Activated CD4-positive, alpha-beta T cell treated with anti-CD3 and anti-CD28 coated beads, Interleukin-2, amount 50 U/mL, for 48 hours (primary cell): ENCODE measurements around the gene TRIM16.
"Not testable (repeated sequence)": the region's sequence is repeated elsewhere in the genome, so short reads cannot be mapped to it uniquely, and the experiment has no call there.

Experiments
- DNase-seq, 2 experiments: peaks; one replicate each; pipeline ENCODE4 v3.0.0-alpha.2; 2020

The TRIM16 gene

DNA sequence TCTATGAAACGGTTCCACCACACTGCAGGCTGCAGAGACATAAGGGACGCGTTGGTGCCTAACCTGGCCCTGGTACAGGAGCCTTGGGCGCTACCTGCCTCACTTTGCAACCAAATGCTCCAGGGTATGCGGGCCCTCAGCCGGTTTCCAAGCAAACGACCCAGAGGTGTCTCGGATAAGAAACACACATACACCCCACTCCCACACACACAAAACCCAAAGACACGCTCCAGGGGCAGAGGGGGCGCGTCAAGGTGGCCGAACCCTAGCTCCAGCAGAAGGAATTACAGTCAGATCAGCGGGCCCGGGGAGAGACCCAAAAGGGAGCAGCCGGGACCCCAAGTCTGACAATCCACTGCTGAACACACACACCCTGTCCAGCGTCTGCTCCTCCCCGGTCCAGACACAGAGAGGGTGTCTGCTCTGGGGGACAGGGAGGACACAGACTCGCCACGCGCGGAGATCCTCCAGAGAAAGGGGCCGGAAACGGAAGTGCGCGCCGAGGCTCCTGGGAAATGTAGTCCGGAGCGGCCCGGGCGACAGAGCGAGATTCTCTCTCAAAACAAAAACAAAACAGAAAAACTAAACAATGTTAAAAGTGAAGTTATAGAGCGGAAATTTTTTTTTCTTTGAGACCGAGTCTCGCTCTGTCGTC, at the start of gene TRIM16:
TRIM16 (minus strand) TSS at position 488 of the 655 bp plus-strand sequence. CDS start 32,702 bp downstream, outside the sequence.
- DNase-seq: peak; percentile 79 to 84

DNA sequence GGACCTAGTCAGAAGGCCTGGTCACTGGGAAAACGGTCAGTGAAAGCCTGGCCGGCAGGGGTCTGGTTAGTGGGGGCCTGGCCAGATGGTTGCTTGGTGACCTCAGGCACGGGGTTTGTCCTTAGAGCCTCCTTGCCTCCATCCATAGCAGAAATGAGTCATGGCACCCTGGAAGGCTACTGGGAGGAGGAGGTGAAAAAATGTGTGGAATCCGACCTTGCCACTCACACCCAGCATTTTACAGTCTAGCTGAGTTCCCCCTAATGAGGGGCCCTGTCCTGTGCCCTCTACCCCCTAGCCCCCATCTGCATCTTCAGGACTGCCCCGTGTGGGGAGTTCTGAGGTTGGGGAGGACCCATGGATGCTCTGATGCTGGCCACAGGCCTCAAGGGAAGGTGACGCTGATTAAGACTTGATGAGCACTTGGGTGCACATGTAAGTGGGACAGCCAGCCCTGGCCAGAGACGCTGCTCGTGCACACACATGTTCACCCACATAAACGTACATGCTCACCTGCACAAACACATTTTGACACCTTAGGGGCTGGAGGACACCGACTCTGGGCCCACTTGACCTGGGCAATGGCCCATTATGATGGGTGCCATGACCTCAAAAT, 49.2 kb upstream of the TRIM16 start:
- DNase-seq: not testable (repeated sequence)

DNA sequence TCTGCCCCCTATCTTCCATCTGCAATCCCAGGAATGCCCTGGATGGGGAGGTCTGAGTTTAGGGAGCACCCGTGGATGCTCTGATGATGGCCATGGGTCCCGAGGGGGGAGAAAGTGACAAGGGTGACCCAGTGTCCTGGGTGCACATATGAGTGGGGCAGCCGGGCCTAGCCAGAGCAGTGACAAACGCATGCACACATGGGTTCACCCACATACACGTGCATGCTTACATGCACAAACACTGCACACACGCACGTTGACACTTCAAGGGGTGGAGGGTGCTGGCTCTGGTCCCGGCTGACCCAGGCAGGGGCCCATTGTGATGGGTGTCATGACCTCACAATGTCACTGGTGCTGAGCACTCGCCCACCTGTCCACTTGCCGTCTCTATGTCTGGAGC, 47.8 kb upstream of the TRIM16 start, which contains the start of gene TBC1D26:
TBC1D26 (plus strand) TSS at position 384 of the 400 bp plus-strand sequence. CDS start 3,066 bp downstream, outside the sequence.
- not testable (repeated sequence) for DNase-seq

DNA sequence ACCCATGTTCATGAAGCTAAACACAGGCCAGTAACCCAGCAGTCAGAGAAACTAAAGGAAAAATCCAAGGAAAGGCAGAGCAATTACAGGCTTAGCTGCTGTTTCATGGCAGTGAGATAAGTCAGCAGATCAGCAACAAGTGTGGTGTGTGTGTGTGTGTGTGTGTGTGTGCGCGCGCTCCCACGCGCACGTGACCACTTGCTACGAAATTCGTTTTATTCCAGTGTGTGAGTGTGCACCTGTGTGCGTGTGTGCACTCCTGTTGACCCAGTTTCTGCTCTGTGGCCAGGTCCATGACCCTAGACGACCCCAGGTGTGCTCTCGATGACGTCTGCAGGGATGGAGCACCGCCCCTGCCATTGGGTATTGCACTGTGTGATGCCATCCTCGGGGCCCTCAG, 46.4 kb upstream of the TRIM16 start:
- not testable (repeated sequence) for DNase-seq

DNA sequence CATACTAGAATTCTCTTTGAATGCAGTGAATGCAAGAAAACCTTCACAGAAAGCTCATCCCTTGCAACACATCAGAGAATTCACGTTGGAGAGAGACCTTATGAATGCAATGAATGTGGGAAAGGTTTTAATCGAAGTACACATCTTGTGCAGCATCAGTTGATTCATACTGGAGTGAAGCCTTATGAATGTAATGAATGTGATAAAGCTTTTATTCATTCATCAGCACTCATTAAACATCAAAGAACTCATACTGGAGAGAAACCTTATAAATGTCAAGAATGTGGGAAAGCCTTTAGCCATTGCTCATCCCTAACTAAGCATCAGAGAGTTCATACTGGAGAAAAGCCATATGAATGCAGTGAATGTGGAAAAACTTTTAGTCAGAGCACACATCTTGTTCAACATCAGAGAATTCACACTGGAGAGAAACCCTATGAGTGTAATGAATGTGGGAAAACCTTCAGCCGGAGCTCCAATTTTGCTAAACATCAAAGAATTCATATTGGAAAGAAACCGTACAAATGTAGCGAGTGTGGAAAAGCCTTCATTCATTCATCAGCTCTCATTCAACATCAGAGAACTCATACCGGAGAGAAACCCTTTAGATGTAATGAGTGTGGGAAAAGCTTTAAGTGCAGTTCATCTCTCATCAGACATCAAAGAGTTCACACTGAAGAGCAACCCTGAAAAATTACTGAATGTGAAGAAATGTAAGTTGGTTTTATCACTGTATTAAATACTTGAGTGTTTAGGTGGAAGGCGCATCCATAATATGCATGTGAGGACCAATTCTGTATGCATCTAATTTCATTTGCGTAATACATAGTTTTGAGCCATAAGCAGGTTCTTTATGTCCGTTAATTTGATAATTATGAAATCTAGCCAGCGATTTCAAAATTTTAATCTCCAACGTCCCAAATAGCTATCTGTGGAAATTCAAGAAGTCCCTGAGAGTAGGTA, 32.8 kb upstream of the TRIM16 start:
- DNase-seq: not testable (repeated sequence)

DNA sequence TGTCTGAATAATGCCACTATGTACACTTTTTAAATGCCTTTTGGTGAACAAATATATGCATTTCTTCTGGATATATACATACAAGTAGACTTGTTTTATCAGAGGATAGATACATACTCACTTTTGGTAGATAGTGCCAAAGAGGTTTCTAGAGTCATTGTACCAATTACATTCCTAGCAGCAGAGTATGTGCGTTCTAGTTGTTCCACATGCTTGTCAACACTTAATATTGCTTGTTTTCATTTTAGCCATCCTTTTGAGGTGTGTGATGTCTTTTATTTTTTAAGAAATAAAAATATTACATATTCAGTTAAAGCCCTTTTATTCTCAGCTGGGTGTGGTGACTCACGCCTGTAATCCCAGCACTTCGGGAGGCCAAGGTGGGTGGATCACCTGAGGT, 24.8 kb upstream of the TRIM16 start:
- not testable (repeated sequence) for DNase-seq

DNA sequence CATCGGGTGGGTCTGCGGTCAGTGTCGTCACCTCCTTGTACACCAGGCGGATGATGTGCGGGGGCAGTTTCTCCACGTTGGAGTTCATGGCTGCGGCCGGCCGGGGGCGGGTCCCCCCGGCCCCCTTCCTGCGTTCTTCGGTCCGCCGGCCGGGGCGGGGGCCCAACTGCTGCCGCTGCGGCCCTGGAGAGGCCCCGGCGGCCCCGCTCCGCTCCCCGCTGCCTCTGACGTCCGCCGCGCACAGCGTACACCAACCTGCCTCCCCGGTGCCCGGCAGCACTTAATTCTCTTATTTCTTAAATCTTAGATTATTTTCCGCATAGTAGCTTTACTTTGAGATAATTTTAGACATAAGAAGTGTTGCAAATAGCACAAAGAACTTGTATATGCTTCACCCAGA, 20.7 kb upstream of the TRIM16 start:
- DNase-seq: not testable (repeated sequence)

DNA sequence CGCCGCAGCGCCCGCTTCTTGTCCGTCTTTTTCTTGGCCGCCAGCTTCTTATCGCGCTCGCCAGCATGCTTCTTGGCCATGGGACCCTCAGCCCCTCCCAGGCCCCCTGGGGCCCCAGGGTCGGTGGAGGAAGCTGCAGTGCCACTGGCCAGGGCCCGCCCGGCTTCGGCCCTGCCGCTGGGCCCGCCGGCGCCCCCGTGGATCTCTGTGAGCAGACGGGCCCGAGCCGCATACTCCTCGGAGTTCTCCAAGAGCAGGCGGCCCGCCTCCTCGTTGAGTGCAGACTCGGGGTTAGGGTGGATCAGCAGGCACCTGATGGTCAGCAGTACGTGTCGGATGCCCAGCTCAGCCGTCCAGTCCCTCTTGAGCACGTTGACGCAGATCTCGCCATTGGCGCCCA, 20.1 kb upstream of the TRIM16 start:
- not testable (repeated sequence) for DNase-seq

DNA sequence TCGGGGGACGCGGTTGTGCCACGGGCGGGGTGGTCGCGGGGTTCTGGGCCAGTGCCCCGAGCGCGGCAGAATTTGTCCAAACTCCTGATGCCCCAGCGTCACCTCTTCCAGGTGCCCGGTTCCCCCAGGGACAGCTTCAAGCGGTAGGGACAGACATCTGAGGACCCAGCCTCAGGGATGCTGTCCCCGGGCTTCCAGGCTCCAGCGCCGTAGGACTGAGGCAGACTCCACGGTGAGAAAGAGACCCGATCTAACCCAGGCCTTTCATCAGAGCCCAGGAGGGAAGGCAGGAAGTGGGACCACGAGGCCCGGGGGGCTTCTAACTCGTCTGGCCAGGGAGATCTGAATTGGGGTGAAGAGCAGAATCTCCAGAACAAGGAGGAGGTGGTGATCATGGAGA, 15.8 kb upstream of the TRIM16 start:
- not testable (repeated sequence) for DNase-seq

DNA sequence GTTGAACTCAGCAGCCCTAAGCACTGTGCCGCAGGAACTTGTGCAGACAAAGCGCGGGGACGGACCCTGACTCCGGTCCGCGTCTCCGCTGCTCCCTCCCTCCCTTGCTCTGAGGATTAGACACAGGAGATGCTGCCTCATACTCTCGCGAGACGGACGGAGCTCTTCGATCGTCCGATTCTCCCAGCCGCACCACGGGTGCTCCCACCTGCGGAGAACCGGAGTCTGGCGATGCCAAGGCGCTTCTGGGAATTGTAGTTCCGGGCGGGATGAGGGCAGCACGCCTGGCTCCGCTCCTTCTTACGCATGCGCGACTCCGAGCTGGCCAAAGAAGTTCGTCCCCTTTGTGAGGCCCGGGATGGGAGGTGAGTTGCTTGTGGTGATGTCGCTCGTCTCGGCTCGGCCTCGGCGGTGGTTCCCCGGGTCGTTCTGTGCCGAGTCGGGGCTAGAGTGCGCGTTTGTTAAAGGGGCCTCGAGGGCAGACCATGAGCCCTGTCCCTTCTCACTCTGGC, 15.4 kb upstream of the TRIM16 start, which contains the start of gene ZNF286A:
ZNF286A (plus strand) TSS at position 340 of the 512 bp plus-strand sequence. CDS start 578 bp downstream, outside the sequence.
- DNase-seq: peak; percentile 99

DNA sequence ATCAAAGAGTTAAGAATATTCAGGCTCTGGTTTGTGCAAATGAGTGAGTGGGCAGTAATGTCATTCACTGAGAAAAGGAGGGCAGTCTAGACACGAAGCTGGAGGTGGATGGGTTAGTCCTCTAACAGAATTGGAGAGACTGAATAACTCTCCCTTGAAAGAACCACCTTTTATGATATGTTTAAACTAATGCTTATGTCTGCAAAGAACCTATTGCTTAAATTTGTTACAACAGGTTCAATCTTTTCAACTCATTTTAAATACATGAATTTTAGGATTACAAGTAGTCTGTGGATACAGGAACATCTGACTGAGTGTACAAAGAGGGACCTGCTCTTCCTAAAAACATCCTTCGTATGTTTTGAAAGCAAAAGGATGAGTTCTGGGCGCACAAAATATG, 14.9 kb upstream of the TRIM16 start:
- not testable (repeated sequence) for DNase-seq

DNA sequence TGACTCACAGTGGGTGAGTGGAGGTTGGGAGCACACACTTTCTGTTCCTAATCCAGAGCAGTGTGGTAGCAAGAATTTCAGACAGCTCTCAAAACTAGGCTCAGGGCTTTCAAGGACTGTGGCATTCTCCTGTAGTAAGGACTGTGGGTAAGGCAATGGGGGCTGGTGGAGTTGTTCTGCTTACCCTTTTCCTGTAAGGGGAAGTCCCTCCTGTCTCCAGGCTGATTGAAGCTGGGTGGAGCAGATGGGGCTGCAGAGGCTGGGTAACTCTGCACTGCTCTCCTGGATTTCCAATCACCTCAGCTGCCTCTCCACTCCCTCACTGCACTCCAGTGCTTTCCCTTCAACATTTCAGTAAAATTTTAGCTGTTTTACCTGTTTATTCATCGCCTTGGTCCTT, 3.4 kb upstream of the TRIM16 start:
- not testable (repeated sequence) for DNase-seq

DNA sequence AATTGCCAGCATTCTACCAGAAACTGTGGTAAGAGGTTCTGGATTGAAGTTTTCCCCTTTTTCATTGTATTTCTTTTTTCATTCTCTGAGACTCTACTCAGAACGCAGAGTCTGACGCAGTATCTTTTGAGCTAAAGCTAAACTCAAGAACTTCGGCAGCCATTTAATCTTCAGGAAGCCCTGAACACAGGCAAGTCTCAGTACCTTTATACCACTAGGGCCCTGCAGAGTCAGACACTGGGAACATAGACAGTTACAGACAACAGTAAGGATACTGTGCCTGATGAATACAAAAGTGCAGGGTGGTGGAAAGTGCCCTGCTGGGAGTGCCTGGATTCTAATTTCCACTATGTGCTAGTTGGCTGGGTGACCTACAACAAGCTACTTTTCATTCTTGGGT, 976 bp downstream of the TRIM16 start:
- not testable (repeated sequence) for DNase-seq

DNA sequence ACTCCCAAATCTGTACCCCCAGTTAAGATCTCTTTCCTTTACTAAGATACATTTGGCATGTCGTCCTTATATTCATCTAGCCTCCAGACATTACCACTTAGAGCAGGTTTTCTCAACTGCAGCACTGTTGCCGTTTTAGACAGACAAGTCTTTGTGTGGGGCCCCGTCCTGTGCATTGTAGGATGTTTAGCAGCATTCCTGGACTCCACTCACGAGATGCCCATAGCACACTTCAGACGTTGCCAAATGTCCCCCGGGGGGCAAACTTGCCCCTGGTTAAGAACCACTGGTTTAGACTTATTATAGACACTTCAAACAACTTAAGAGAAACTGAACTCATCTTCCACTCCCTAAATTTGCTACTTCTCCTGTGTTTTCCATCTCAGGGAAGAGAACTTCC, 8.1 kb downstream of the TRIM16 start:
- not testable (repeated sequence) for DNase-seq

DNA sequence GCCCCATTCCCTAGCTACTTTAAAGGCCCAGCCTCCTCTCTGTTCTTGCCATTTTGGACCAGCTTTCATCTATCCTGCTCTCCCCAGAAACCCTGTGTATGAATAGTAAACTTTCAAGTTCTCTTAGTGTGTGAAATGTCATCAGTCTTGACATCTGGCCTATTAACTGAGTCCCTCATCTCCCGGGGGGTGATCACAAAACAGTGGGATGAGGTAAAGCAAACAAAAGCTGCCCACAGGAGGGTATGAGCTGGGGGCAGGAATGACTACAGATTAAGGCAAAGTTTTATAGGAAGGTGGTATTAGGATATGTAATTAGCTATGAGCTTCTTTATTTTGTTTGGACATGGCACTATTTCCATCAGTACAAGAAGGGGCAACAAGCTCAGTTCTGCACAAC, 9.5 kb downstream of the TRIM16 start:
- DNase-seq: not testable (repeated sequence)

DNA sequence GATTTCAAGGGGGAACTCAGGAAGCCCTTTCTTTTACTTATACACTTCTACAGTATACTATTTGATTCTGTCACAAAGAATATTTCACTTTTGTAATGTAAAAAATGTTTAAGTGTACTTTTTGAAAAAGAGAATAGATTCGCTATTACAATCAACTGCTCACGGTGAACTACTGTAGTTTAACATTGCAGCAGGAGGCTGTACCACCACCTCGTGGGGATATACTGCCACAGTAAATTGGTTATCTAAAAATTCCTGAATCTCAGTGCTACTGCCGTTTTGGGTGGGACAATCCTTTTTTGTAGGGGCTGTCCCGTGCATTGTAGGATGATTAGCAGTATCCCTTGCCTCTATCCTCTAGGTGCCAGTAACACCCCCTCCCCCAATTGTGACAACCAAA, 14.6 kb downstream of the TRIM16 start:
- DNase-seq: not testable (repeated sequence)

DNA sequence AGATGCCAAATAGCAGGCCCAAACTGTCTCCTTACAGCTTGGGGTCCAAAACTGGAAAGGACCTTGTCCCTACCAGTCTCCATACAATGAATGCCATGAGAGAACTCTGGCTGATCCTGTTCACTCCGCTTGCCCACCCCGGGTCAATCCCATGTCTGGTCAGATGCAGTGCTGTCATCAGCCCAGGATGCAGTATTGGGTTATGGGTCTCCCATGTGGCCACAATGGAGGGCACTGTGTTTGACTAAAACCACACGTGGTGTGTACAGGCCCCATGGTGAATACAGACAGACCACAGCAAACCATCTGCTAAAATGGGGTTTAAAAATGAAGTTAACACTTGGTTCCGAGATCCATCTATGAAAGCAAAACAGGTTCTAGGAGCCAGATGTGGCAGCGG, 20.4 kb downstream of the TRIM16 start:
- no peak for DNase-seq

DNA sequence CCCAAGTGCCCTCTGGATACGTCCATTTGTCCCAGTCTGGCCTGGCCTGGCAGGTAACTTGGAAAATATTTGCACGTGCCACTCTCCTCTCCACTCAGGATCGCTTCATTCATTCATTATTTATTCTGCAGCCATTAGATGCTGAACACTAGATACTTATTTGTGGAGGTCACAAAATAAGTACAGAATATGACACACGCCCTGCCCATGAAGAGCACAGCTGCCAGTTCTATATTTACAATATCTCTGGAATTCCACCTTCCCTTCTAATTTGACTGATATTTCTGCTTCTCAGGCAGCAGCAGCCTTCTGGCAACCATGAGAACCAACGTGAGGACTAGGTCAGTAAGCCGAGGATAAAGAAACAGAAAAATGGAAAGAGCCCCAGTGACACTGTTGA, 20.9 kb downstream of the TRIM16 start:
- no peak for DNase-seq

DNA sequence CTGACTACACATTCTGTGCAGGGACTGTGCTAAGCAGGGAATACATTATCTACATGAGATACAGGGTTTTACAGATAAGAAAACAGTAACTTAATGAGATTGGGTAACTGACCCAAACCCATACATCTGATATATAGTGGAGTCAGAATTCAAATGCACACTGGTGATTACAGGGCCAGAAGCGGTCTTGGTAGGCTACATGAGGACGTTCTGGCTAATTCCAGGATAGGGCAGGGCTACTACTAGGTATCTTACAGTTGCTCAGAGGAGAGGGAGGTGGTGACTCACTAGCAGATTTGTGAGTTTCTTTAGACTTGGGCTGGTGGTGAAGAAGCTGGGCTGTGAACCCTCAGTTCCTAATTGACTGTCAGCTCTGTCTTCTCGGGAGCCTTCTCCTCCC, 21.4 kb downstream of the TRIM16 start:
- no peak for DNase-seq

DNA sequence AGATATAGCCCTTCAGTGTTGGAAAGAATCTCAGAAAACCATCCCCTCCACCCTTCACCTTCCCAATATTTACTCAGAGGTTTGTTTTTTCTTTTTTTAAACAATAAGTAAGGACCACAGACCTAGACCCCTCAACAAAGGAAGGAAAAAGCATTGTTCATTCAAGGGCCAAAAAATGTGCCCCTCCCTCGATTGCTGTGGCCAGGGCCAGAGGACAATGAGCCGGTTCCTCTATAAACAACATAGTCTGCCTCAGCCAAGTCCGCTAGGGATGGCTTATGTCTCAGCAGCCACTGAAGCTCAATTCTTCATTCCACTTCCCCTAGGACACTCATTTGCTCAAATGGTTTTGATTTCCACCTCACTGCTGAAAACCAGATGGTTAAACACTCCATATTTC, 24.0 kb downstream of the TRIM16 start:
- DNase-seq: no peak

DNA sequence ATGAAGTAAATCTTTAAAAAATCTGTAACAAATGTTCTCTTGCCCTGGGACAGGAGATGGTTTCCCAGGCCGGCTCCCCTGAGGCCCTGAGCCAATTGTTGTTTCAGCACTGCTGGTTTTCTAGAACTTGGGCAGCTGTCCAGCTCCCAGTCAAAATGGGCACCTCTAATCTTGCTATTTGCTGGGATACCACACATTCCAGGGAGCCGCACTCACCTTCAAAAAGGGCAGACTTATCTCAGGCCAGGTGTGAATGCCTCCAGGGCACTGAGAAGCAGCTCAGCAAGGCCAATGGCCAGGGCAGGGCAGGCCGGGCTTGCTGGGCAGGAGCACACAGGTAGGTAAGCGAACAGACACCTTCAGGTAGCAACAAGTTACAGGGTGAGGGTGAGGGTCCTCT, 24.4 kb downstream of the TRIM16 start:
- no peak for DNase-seq

DNA sequence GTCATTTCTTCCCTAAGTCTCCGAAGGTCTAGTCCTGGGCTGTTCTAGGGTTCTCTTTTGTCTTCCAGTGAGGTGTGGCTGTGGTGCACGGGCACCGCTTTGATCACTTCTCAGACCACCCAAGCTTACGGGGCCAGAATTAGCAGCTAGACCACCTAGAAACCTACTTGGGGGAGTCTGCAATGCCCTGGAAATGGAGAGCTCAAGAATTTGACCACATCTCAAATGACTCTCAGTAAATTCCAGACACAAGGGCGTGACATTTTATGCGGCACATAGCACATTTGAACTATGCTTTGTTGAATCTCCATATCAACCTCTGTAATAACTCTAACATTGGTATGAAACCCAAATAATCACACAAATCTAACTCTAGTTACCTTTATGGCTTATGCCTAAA, 24.9 kb downstream of the TRIM16 start:
- DNase-seq: no peak

DNA sequence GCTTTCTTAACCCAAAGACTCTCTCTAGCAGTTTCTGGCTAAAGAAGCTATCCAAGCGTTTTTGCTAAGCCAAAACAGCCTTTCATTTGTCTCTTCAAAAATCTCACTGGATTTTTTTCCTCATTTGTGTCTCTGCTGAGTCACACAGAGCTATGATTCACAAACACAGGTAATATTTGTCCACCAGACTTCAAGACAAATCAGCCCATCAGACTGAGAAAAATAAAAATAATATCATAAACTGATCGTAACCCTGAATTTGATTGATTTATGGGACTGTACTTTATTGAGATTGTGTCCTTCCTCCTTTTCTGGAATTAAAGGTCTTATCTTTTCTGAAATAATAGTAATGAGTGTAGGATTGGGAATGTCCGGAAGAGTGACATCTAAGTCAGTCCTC, 25.8 kb downstream of the TRIM16 start:
- DNase-seq: no peak
